Measurements from ENCODE around the gene SPATA24. TPM values are rescaled to one million over a fixed set of nuclear protein-coding genes. Genes with fewer than 3 reads are reported as not detected.

The SPATA24 gene
- total RNA-seq, 1 experiment from 2014 or later: 3.1 TPM

- intact Hi-C loops (cut with micrococcal nuclease): no loop called here
- no peak overlapping the region for H3K4me3 ChIP-seq (replicated peaks in 1 of 2; ENCODE audit: low read depth in 1 of 2, low read length in 2 of 2)
- peaks cover 20 to 22% of the 10 kb centered on the region in 2 experiments for H3K4me1 ChIP-seq (ENCODE audit: control insufficient read depth in 1 of 2, insufficient read depth in 2 of 2, low read length in 2 of 2)
- H3K27ac ChIP-seq (ENCODE audit: low read depth, low read length): no peak overlapping the region
- ATAC-seq: no peak
- H3K36me3 ChIP-seq (ENCODE audit: control insufficient read depth in 1 of 2, insufficient read depth in 2 of 2, low read length in 2 of 2): peaks cover 22 to 28% of the 10 kb centered on the region in 2 experiments; a peak in 3 of 4 replicates
- ChIA-PET RAD21 (ENCODE audit: low non-redundant PET in 1 of 2, low total read pairs in 2 of 2, uncharacterized antibody in 2 of 2, unreplicated experiment in 2 of 2) (no interaction called here), CTCF (interaction anchor here (1.4 kb wide), 2 partner anchors 27 to 97 kb away, joined by 4 to 6 read pairs; partner anchors contain the start of gene PAIP2), POLR2A (no interaction called here)
- BruUV-seq (replicated peaks): TSS peak; percentile 40
- no peaks in the 10 kb centered on the region for H4K20me1 ChIP-seq (ENCODE audit: insufficient read depth)
- no peaks in the 10 kb centered on the region for H3K9me2 ChIP-seq (ENCODE audit: insufficient read depth)
- no peak overlapping the region for H2AFZ ChIP-seq (ENCODE audit: low read depth, low read length, poor library complexity, severe bottlenecking)
- TF ChIP-seq SIN3A (IDR thresholded peaks at IDR 0.05; ENCODE audit: low read depth) (no peak), YY1 (IDR thresholded peaks at IDR 0.05; ENCODE audit: extremely low read depth, insufficient replicate concordance, low read depth, low read length) (no peak), SRF (IDR thresholded peaks at IDR 0.05; ENCODE audit: low read depth) (no peak), JUND (IDR thresholded peaks at IDR 0.05) (no peak), ZNF274 (IDR thresholded peaks at IDR 0.05; ENCODE audit: low read depth, low read length) (no peak), RAD21 (IDR thresholded peaks at IDR 0.05; ENCODE audit: low read depth) (no peak), SP1 (IDR thresholded peaks at IDR 0.05; ENCODE audit: low read depth) (no peak), ELF1 (IDR thresholded peaks at IDR 0.05; ENCODE audit: borderline replicate concordance, low read depth) (no peak)
- TF ChIP-seq, protein P1, sequence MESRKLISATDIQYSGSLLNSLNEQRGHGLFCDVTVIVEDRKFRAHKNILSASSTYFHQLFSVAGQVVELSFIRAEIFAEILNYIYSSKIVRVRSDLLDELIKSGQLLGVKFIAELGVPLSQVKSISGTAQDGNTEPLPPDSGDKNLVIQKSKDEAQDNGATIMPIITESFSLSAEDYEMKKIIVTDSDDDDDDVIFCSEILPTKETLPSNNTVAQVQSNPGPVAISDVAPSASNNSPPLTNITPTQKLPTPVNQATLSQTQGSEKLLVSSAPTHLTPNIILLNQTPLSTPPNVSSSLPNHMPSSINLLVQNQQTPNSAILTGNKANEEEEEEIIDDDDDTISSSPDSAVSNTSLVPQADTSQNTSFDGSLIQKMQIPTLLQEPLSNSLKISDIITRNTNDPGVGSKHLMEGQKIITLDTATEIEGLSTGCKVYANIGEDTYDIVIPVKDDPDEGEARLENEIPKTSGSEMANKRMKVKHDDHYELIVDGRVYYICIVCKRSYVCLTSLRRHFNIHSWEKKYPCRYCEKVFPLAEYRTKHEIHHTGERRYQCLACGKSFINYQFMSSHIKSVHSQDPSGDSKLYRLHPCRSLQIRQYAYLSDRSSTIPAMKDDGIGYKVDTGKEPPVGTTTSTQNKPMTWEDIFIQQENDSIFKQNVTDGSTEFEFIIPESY (IDR thresholded peaks at IDR 0.05; ENCODE audit: extremely low read depth, insufficient replicate concordance, low read length): no peak
- no peaks in the 10 kb centered on the region for H3K9me3 ChIP-seq (ENCODE audit: control insufficient read depth in 1 of 2, insufficient read depth in 1 of 2, low read depth in 1 of 2, low read length in 2 of 2)
- 0 out of 2 replicates have a peak, but pooled peaks cover under 1% of the 10 kb centered on the region for H3K79me2 ChIP-seq (ENCODE audit: insufficient read depth, low read length)
- H3K27me3 ChIP-seq (ENCODE audit: insufficient read depth, low read length): no peaks in the 10 kb centered on the region
- no peak overlapping the region for H3K9ac ChIP-seq (ENCODE audit: low read length)
- DNase-seq (ENCODE audit: low read depth, low spot score): no peak
- no peak overlapping the region for H3K4me2 ChIP-seq (ENCODE audit: low read length)
Measured at GRCh38 chr5:139369181-139369580, 34.7 kb downstream of the SPATA24 start.
